Measurements from ENCODE around the gene FDX2.

Gene FDX2

DNA sequence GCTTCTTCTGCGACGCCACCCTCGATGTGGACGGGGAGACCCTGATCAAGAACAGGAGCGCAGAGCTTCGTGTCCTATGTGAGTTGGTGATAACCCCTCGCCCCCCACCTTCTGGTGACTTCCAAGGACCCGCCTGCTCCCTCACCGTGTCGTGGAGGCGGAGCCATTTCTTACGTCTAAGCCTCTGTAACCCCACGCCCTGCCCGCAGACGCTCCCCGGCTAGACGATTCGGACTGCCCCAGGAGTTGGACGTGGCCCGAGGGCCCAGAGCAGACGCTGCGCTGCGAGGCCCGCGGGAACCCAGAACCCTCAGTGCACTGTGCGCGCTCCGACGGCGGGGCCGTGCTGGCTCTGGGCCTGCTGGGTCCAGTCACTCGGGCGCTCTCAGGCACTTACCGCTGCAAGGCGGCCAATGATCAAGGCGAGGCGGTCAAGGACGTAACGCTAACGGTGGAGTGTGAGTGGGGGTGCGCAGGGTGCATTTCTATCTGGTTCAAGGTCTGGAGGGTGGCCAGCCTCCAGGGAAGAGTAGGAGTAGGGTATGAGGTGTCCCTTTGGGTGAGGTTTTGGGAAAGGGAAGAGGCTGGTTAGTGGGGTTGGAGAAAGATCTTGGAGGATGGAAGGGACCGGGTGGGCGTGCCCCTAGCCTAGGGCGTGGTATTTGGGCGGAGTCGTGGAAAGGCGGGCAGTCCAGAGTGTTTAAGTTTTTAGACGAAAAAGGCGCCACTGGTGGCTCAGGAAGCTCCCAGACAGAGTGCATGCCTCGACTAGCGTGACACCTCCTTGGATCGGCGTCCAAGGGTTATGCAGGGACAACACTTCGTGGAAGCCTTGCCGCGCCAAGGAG is 22.8 kb downstream of the FDX2 start:
- Mint-ChIP-seq H3K27ac (no peak overlapping the region), H3K36me3 (ENCODE audit: low read depth) (no peaks in the 10 kb centered on the region), H3K27me3 (ENCODE audit: low read depth, poor library complexity) (peaks cover 100% of the 10 kb centered on the region), H3K4me3 (peak overlapping the region; percentile 65), H3K9me3 (no peaks in the 10 kb centered on the region), H3K4me1 (peaks cover 26% of the 10 kb centered on the region)
- no peak for TF ChIP-seq CTCF (IDR thresholded peaks at IDR 0.05)
- peak; percentile 29 for DNase-seq

DNA sequence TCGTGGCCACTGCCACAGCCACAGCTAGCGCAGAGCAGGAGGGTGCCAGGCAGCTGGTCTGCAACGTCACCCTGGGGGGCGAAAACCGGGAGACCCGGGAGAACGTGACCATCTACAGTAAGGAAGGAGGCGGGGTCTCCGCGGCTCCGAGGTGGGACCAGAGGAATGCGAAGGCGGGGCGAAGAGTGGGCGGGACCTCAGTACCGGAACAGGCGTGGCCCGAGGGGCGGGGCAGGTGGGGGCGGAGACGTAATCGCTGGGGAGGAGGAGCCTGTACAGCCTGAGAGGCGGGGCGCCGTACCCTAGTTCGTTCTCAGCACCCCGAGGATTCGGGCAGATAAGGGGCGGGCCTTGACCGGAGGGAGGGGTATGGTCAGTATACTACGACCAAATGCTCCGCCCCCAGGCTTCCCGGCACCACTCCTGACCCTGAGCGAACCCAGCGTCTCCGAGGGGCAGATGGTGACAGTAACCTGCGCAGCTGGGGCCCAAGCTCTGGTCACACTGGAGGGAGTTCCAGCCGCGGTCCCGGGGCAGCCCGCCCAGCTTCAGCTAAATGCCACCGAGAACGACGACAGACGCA is 23.5 kb downstream of the FDX2 start:
- peak overlapping the region; percentile 65 for H3K4me3 Mint-ChIP-seq
- peaks cover 100% of the 10 kb centered on the region for H3K27me3 Mint-ChIP-seq (ENCODE audit: low read depth, poor library complexity)
- no peak for TF ChIP-seq CTCF (IDR thresholded peaks at IDR 0.05)
- no peak overlapping the region for H3K27ac Mint-ChIP-seq
- peaks cover 26% of the 10 kb centered on the region for H3K4me1 Mint-ChIP-seq
- DNase-seq = peak; percentile 92
- H3K36me3 Mint-ChIP-seq (ENCODE audit: low read depth) = no peaks in the 10 kb centered on the region
- no peaks in the 10 kb centered on the region for H3K9me3 Mint-ChIP-seq

DNA sequence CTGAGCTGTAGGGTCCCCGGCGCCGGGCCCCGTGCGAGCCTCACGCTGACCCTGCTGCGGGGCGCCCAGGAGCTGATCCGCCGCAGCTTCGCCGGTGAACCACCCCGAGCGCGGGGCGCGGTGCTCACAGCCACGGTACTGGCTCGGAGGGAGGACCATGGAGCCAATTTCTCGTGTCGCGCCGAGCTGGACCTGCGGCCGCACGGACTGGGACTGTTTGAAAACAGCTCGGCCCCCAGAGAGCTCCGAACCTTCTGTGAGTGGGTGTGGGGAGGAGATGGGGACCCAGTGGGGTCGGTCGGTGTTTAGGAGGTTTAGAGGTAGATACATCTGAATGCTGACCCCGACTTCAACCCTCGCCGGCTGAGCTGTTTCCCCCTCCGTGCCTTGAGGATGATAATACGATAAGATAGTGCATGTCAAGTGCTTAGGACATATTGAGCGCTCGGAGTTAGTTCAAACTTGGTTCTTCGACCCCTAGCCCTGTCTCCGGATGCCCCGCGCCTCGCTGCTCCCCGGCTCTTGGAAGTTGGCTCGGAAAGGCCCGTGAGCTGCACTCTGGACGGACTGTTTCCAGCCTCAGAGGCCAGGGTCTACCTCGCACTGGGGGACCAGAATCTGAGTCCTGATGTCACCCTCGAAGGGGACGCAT is 24.1 kb downstream of the FDX2 start:
- no peak for TF ChIP-seq CTCF (IDR thresholded peaks at IDR 0.05)
- peak overlapping the region; percentile 69 for H3K4me3 Mint-ChIP-seq
- no peaks in the 10 kb centered on the region for H3K9me3 Mint-ChIP-seq
- no peaks in the 10 kb centered on the region for H3K36me3 Mint-ChIP-seq (ENCODE audit: low read depth)
- no peak for DNase-seq
- no peak overlapping the region for H3K27ac Mint-ChIP-seq
- H3K4me1 Mint-ChIP-seq = peaks cover 26% of the 10 kb centered on the region
- H3K27me3 Mint-ChIP-seq (ENCODE audit: low read depth, poor library complexity) = peaks cover 100% of the 10 kb centered on the region

GRCh38 chr19:10290876-10291553 is 24.8 kb downstream of the FDX2 start:
- H3K27me3 Mint-ChIP-seq (ENCODE audit: low read depth, poor library complexity) = peaks cover 100% of the 10 kb centered on the region
- no peak overlapping the region for H3K27ac Mint-ChIP-seq
- H3K36me3 Mint-ChIP-seq (ENCODE audit: low read depth) = no peaks in the 10 kb centered on the region
- no peaks in the 10 kb centered on the region for H3K9me3 Mint-ChIP-seq
- H3K4me1 Mint-ChIP-seq = peaks cover 33% of the 10 kb centered on the region
- H3K4me3 Mint-ChIP-seq = peak overlapping the region; percentile 69
- peak; percentile 54 for DNase-seq
- no peak for TF ChIP-seq CTCF (IDR thresholded peaks at IDR 0.05)

DNA sequence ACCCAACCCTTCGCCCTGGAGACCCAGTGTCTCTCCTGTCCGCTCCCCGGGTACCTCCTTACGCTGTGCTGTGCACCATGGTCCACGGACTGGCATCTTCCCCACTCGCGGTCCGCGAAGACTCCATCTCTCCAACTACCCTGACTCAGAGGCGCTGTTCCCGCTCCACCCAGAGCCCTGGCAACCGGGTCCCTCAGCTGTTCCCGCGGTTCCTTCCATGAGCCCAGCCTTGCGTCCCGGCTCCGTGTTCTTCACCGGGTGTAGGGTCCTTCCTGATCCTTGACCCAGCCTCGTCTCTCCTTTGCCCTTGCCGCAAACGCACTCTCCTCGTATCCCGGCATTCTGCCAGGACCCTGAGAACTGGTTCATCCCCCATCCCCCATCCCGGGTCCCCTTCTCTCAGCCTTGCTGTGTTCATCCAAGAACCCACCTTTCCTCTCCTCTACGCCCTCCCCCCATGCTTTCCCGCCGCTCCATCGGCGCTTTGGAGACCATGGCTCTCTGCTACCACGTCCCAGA is 25.4 kb downstream of the FDX2 start:
- TF ChIP-seq CTCF (IDR thresholded peaks at IDR 0.05) = no peak
- Mint-ChIP-seq H3K27me3 (ENCODE audit: low read depth, poor library complexity) (peaks cover 100% of the 10 kb centered on the region), H3K4me1 (peaks cover 31% of the 10 kb centered on the region), H3K36me3 (ENCODE audit: low read depth) (no peaks in the 10 kb centered on the region), H3K4me3 (peak overlapping the region; percentile 69), H3K27ac (no peak overlapping the region), H3K9me3 (no peaks in the 10 kb centered on the region)
- peak; percentile 36 for DNase-seq

Measured in nephron progenitor cell (in vitro differentiated cells).